Measurements from ENCODE around the gene TAGLN. TPM values are rescaled to one million over a fixed set of nuclear protein-coding genes. Genes with fewer than 3 reads are reported as not detected.

Gene TAGLN
- total RNA-seq, 2 donors from 2014 or later = 228 to 412 TPM

DNA sequence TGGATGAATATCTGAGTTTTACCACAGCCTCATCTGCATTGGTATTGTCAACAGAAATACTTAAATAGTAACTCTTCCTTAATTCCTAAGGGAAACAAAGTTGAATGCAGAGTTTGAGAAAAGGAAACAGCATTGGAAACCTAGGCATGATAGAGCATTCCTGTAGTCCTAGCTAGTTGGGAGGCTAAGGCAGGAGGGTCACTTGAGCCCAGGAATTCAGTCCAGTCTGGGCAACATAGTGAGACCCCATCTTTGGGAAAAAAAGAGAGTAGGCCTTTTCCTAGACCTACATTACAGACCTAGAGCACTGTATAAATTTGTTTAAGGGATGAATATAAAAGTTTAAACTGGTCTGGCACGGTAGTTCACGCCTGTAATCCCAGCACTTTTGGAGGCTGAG is 41.7 kb upstream of the TAGLN start:
- peaks cover 8% of the 10 kb centered on the region for H3K4me1 Mint-ChIP-seq
- Histone ChIP-seq H3K9ac (ENCODE audit: extremely low read depth, low read length, poor library complexity, severe bottlenecking) (no peak overlapping the region), H3K4me1 (ENCODE audit: control insufficient read depth, insufficient read depth, low read length) (no peaks in the 10 kb centered on the region), H3K4me3 (ENCODE audit: low read length) (no peak overlapping the region), H3K36me3 (ENCODE audit: control insufficient read depth, insufficient read depth, low read length) (peaks cover 80% of the 10 kb centered on the region), H3K27ac (ENCODE audit: low read depth, low read length) (no peak overlapping the region), H3K27me3 (ENCODE audit: control insufficient read depth, insufficient read depth, low read length, poor library complexity, severe bottlenecking) (no peaks in the 10 kb centered on the region), H3K9me3 (ENCODE audit: control insufficient read depth, low read length) (no peaks in the 10 kb centered on the region)
- TF ChIP-seq, protein P1, sequence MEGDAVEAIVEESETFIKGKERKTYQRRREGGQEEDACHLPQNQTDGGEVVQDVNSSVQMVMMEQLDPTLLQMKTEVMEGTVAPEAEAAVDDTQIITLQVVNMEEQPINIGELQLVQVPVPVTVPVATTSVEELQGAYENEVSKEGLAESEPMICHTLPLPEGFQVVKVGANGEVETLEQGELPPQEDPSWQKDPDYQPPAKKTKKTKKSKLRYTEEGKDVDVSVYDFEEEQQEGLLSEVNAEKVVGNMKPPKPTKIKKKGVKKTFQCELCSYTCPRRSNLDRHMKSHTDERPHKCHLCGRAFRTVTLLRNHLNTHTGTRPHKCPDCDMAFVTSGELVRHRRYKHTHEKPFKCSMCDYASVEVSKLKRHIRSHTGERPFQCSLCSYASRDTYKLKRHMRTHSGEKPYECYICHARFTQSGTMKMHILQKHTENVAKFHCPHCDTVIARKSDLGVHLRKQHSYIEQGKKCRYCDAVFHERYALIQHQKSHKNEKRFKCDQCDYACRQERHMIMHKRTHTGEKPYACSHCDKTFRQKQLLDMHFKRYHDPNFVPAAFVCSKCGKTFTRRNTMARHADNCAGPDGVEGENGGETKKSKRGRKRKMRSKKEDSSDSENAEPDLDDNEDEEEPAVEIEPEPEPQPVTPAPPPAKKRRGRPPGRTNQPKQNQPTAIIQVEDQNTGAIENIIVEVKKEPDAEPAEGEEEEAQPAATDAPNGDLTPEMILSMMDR (conservative IDR thresholded peaks at IDR 0.05) = no peak
- no peaks in the 10 kb centered on the region for H3K27me3 Mint-ChIP-seq (ENCODE audit: insufficient read depth)
- 89% methylated on average over 2 of the region's 2 CpGs; no CpG with 5 or more reads in 1 of the 2 experiments for WGBS, 2 experiments (ENCODE audit: insufficient coverage in 1 of 2, insufficient read length in 1 of 2)
- H3K4me3 Mint-ChIP-seq = no peak overlapping the region
- DNase-seq = no peak
- H3K27ac Mint-ChIP-seq = no peak overlapping the region
- H3K9me3 Mint-ChIP-seq = no peaks in the 10 kb centered on the region
- H3K36me3 Mint-ChIP-seq (ENCODE audit: low read depth) = peaks cover 76% of the 10 kb centered on the region

DNA sequence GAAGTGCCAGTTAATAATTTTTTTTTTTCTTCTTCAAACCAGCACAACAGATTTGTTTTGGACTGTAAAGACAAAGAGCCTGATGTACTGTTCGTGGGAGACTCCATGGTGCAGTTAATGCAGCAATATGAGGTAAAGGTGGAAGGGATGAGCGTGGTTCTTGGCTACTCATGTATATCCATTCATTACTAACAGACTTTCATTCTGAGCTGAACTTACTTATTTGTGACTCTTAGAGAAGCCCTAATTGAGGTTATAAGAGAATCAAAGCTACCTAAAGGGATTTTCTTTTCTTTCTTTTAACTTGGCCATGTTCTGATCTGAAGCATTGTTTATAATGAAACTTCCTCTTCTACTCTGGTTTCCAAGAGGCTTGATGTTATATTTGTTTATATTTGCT is 39.3 kb upstream of the TAGLN start:
- Mint-ChIP-seq H3K36me3 (ENCODE audit: low read depth) (peaks cover 78% of the 10 kb centered on the region), H3K4me3 (no peak overlapping the region), H3K9me3 (no peaks in the 10 kb centered on the region), H3K4me1 (peaks cover 8% of the 10 kb centered on the region), H3K27ac (no peak overlapping the region), H3K27me3 (ENCODE audit: insufficient read depth) (no peaks in the 10 kb centered on the region)
- no peaks in the 10 kb centered on the region for H3K9me3 ChIP-seq (ENCODE audit: control insufficient read depth, low read length)
- H3K4me1 ChIP-seq (ENCODE audit: control insufficient read depth, insufficient read depth, low read length) = no peaks in the 10 kb centered on the region
- H3K36me3 ChIP-seq (ENCODE audit: control insufficient read depth, insufficient read depth, low read length) = peaks cover 81% of the 10 kb centered on the region
- WGBS, 2 experiments (ENCODE audit: insufficient coverage in 1 of 2, insufficient read length in 1 of 2) = 89% methylated on average over 1 of the region's 2 CpGs; no CpG with 5 or more reads in 1 of the 2 experiments
- no peak for DNase-seq
- H3K4me3 ChIP-seq (ENCODE audit: low read length) = no peak overlapping the region
- H3K27ac ChIP-seq (ENCODE audit: low read depth, low read length) = no peak overlapping the region
- H3K27me3 ChIP-seq (ENCODE audit: control insufficient read depth, insufficient read depth, low read length, poor library complexity, severe bottlenecking) = no peaks in the 10 kb centered on the region
- no peak overlapping the region for H3K9ac ChIP-seq (ENCODE audit: extremely low read depth, low read length, poor library complexity, severe bottlenecking)
- TF ChIP-seq, protein P1 (conservative IDR thresholded peaks at IDR 0.05) = no peak

DNA sequence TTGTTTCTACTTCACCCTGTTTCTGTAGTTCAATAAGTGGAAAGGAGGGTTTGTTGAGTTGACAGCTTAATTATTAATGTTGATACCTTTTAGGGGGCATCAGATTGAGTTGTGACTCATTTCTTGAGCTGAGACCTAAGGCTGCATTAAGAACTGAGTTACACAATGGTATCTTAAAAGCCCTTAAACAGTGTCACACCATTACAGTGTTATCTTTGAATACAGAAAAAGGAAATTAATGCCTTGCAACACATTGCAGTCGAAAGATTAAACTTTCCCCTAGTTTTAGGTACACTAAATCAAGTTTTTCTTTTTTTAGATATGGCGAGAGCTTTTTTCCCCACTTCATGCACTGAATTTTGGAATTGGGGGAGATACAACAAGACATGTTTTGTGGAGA is 38.3 kb upstream of the TAGLN start:
- WGBS, 2 experiments (ENCODE audit: insufficient coverage in 1 of 2, insufficient read length in 1 of 2) = 80 to 94% methylated on average over 2 of the region's 2 CpGs
- no peaks in the 10 kb centered on the region for H3K9me3 ChIP-seq (ENCODE audit: control insufficient read depth, low read length)
- Mint-ChIP-seq H3K36me3 (ENCODE audit: low read depth) (peaks cover 79% of the 10 kb centered on the region), H3K27me3 (ENCODE audit: insufficient read depth) (no peaks in the 10 kb centered on the region), H3K27ac (no peak overlapping the region), H3K4me3 (no peak overlapping the region), H3K4me1 (peaks cover 8% of the 10 kb centered on the region), H3K9me3 (no peaks in the 10 kb centered on the region)
- no peak for DNase-seq
- H3K36me3 ChIP-seq (ENCODE audit: control insufficient read depth, insufficient read depth, low read length) = peaks cover 78% of the 10 kb centered on the region
- no peaks in the 10 kb centered on the region for H3K27me3 ChIP-seq (ENCODE audit: control insufficient read depth, insufficient read depth, low read length, poor library complexity, severe bottlenecking)
- no peaks in the 10 kb centered on the region for H3K4me1 ChIP-seq (ENCODE audit: control insufficient read depth, insufficient read depth, low read length)
- H3K4me3 ChIP-seq (ENCODE audit: low read length) = no peak overlapping the region
- no peak overlapping the region for H3K27ac ChIP-seq (ENCODE audit: low read depth, low read length)
- TF ChIP-seq, protein P1 (conservative IDR thresholded peaks at IDR 0.05) = no peak
- H3K9ac ChIP-seq (ENCODE audit: extremely low read depth, low read length, poor library complexity, severe bottlenecking) = no peak overlapping the region
